GM19468 (cell line): ENCODE results near the gene THAP8.

Source experiments
- ATAC-seq: cut with Tn5 transposase; IDR thresholded peaks from one replicate; pipeline ENCODE4 v1.9.1; 2021; ENCODE audit warnings: mild to moderate bottlenecking, moderate library complexity, moderate number of reproducible peaks; ENCODE audit not compliant: unreplicated experiment; ENCODE audit errors: extremely low read depth

THAP8 gene

GRCh38 chr19:36032251-36033104 lies 21.6 kb downstream of the THAP8 start, which contains the start of gene CLIP3:
CLIP3 (minus strand) TSS chr19:36032873; CDS start chr19:36032357, 516 bp downstream.
- no peak for ATAC-seq

- no peak for ATAC-seq
Observed at GRCh38 chr19:36031308-36031707, 22.8 kb downstream of the THAP8 start.

GRCh38 chr19:36030264-36031148 lies 23.6 kb downstream of the THAP8 start:
- ATAC-seq: no peak

- ATAC-seq: no peak
Observed at GRCh38 chr19:36028313-36029041, 25.6 kb downstream of the THAP8 start.

- no peak for ATAC-seq
Observed at GRCh38 chr19:36027696-36028095, 26.4 kb downstream of the THAP8 start.

- ATAC-seq: no peak
Observed at GRCh38 chr19:36026091-36026876, 27.8 kb downstream of the THAP8 start.

- no peak for ATAC-seq
Observed at GRCh38 chr19:36025541-36025940, 28.5 kb downstream of the THAP8 start.

GRCh38 chr19:36023432-36023831 lies 30.7 kb downstream of the THAP8 start:
- no peak for ATAC-seq

- no peak for ATAC-seq
Observed at GRCh38 chr19:36019061-36019670, 34.9 kb downstream of the THAP8 start.

GRCh38 chr19:36014012-36014924 lies 39.8 kb downstream of the THAP8 start, which contains the start of gene ALKBH6:
ALKBH6 (minus strand) TSS chr19:36014213; CDS start chr19:36013397, 816 bp downstream.
- peak; percentile 91 for ATAC-seq

- no peak for ATAC-seq
Observed at GRCh38 chr19:36013280-36014011, 40.6 kb downstream of the THAP8 start.

GRCh38 chr19:36010402-36010801 lies 43.7 kb downstream of the THAP8 start:
- ATAC-seq: no peak

- ATAC-seq: no peak
Observed at GRCh38 chr19:36009633-36010379, 44.3 kb downstream of the THAP8 start.

- ATAC-seq: no peak
Observed at GRCh38 chr19:36009220-36009619, 44.9 kb downstream of the THAP8 start.

GRCh38 chr19:36008336-36008978 lies 45.6 kb downstream of the THAP8 start, which contains the start of gene SYNE4:
SYNE4 (minus strand) TSS chr19:36008813; CDS start chr19:36008681, 132 bp downstream.
- ATAC-seq: no peak

GRCh38 chr19:36006955-36007354 lies 47.1 kb downstream of the THAP8 start:
- no peak for ATAC-seq
